PFSK-1 (cell line): ENCODE results near the gene ACSL5.

Experiments used
- POLR2AphosphoS5 ChIP-seq: IDR thresholded peaks from 2 replicates; pipeline ENCODE4 v1.6.1; 2012; ENCODE audit warnings: low read depth, mild to moderate bottlenecking, control low read depth, low read length, moderate library complexity
- TF ChIP-seq, protein P1 (sequence below), 2 experiments: IDR thresholded peaks; 2 replicates each; pipeline versions ENCODE4 v1.6.1 to v1.8.0; 2011 to 2012; ENCODE audit warnings: low read depth in 2 of 2, low read length in 2 of 2, control low read depth in 1 of 2, inconsistent platforms in 1 of 2, mild to moderate bottlenecking in 1 of 2, moderate library complexity in 1 of 2; ENCODE audit not compliant: insufficient read depth in 1 of 2

- TF ChIP-seq POLR2AphosphoS5: no peak
- TF ChIP-seq, protein P1, sequence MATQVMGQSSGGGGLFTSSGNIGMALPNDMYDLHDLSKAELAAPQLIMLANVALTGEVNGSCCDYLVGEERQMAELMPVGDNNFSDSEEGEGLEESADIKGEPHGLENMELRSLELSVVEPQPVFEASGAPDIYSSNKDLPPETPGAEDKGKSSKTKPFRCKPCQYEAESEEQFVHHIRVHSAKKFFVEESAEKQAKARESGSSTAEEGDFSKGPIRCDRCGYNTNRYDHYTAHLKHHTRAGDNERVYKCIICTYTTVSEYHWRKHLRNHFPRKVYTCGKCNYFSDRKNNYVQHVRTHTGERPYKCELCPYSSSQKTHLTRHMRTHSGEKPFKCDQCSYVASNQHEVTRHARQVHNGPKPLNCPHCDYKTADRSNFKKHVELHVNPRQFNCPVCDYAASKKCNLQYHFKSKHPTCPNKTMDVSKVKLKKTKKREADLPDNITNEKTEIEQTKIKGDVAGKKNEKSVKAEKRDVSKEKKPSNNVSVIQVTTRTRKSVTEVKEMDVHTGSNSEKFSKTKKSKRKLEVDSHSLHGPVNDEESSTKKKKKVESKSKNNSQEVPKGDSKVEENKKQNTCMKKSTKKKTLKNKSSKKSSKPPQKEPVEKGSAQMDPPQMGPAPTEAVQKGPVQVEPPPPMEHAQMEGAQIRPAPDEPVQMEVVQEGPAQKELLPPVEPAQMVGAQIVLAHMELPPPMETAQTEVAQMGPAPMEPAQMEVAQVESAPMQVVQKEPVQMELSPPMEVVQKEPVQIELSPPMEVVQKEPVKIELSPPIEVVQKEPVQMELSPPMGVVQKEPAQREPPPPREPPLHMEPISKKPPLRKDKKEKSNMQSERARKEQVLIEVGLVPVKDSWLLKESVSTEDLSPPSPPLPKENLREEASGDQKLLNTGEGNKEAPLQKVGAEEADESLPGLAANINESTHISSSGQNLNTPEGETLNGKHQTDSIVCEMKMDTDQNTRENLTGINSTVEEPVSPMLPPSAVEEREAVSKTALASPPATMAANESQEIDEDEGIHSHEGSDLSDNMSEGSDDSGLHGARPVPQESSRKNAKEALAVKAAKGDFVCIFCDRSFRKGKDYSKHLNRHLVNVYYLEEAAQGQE (IDR thresholded peaks at IDR 0.05; ENCODE audit: insufficient read depth in 1 of 2, low read depth in 2 of 2, low read length in 2 of 2): no peak
These were observed 82.6 kb downstream of the ACSL5 start for GRCh38 chr10:112456533-112456932.
